NCI-H345 treated with DMSO at 0.1 percent for 48 hours (cell line): ENCODE results near the gene FGF23.

ENCODE experiments used
- DNase-seq: peaks from one replicate; lab custom pipeline; 2025; ENCODE audit not compliant: unreplicated experiment; lab: John Stamatoyannopoulos, UW

FGF23 gene

GRCh38 chr12:4386801-4387200 lies 7.3 kb upstream of the FGF23 start:
- no peak for DNase-seq

GRCh38 chr12:4383304-4383865 lies 3.9 kb upstream of the FGF23 start:
- no peak for DNase-seq

- no peak for DNase-seq
Observed at GRCh38 chr12:4380332-4380731, 820 bp upstream of the FGF23 start.

- DNase-seq: no peak
Observed at GRCh38 chr12:4378772-4379171, 740 bp downstream of the FGF23 start.

GRCh38 chr12:4375449-4375848 lies 4.1 kb downstream of the FGF23 start:
- no peak for DNase-seq

GRCh38 chr12:4372653-4373052 lies 6.9 kb downstream of the FGF23 start:
- DNase-seq: no peak

- no peak for DNase-seq
Observed at GRCh38 chr12:4370265-4370664, 9.2 kb downstream of the FGF23 start.

GRCh38 chr12:4369548-4369947 lies 10.0 kb downstream of the FGF23 start:
- no peak for DNase-seq

- no peak for DNase-seq
Observed at GRCh38 chr12:4366090-4366489, 13.4 kb downstream of the FGF23 start.

- DNase-seq: no peak
Observed at GRCh38 chr12:4356041-4356327, 23.5 kb downstream of the FGF23 start.

GRCh38 chr12:4355156-4356040 lies 24.1 kb downstream of the FGF23 start:
- DNase-seq: no peak

- no peak for DNase-seq
Observed at GRCh38 chr12:4353785-4354208, 25.7 kb downstream of the FGF23 start.

GRCh38 chr12:4346931-4347330 lies 32.6 kb downstream of the FGF23 start:
- no peak for DNase-seq

- no peak for DNase-seq
Observed at GRCh38 chr12:4331842-4332241, 47.7 kb downstream of the FGF23 start.

GRCh38 chr12:4331221-4331620 lies 48.3 kb downstream of the FGF23 start:
- no peak for DNase-seq

- DNase-seq: no peak
Observed at GRCh38 chr12:4330203-4330602, 49.3 kb downstream of the FGF23 start.

- DNase-seq: no peak
Observed at GRCh38 chr12:4327293-4327692, 52.2 kb downstream of the FGF23 start.

- no peak for DNase-seq
Observed at GRCh38 chr12:4325966-4326365, 53.5 kb downstream of the FGF23 start.

- DNase-seq: no peak
Observed at GRCh38 chr12:4324366-4324765, 55.1 kb downstream of the FGF23 start.

- DNase-seq: no peak
Observed at GRCh38 chr12:4323396-4323795, 56.1 kb downstream of the FGF23 start.

- DNase-seq: no peak
Observed at GRCh38 chr12:4322726-4323125, 56.8 kb downstream of the FGF23 start.

- DNase-seq: peak; percentile 87
Observed at GRCh38 chr12:4320853-4321701, 58.4 kb downstream of the FGF23 start, which contains the start of gene TIGAR. Gene TIGAR (plus strand): TSS chr12:4321213. CDS start chr12:4321272, 59 bp downstream.
